Fibroblast of skin of left biceps (primary cell): ENCODE data around the gene FPR3.
A peak's percentile ranks its signal among the peaks of the same experiment; 100 is the strongest.
"Not testable (repeated sequence)": the region's sequence is repeated elsewhere in the genome, so short reads cannot be mapped to it uniquely, and the experiment has no call there.

Source experiments
- DNase-seq, 2 experiments: peaks; one replicate each; pipeline ENCODE4 v3.0.0-alpha.2; 2013; ENCODE audit warnings: low read depth in 2 of 2

FPR3 gene

DNA sequence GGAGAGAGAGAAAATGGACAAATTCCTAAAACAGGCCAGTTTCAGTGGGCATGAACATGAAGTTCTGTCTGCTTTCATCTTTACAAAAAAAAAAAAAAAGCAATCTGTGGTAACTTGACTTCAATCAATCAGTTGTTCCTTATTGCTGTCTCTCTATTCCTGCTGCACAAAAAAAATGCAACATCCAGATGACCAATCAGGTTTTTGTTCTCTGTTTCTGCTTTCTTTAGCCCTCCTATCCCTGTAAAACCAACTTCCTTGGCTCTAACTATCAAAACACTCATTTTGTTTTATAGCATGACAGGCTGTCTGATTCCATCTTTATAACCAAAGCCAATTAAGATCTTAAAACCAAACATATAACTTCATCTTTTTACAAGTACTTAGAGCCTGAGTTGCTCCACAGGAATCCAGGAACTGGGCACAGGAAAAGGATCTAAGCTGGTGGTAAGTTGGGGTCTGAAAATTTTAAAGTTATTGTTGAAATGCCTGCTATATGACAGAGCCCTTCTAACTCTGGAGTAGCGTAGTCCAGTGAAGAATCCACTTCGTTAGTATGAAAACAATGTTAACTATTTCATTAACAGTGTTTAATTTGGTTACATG, at the start of gene FPR3:
TSS of gene FPR3 (plus strand) at position 273 of the 606 bp plus-strand sequence. CDS start 28,592 bp downstream, outside the sequence.
- no peak for DNase-seq

DNA sequence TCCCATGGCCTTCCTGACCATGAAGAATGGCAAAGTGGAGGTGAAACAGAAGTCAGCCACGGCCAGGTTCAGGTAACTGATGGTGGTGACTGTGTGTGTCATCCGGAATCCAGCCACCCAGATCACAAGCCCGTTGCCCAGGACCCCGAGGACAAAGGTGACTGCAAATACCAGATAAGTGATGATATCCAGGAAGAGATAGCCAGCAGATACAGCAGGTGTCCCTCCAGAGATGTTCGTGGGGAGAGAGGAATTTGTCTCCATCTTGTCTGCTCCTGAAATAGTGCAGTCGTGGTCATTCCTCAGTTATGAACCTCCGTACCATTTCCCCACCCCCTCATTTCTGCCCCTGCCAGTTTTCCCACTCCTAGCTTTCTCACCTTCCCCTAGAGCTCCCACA, 48.2 kb upstream of the FPR3 start:
- DNase-seq = no peak

- DNase-seq = no peak
Measured at GRCh38 chr19:51749979-51750378, 45.0 kb upstream of the FPR3 start.

DNA sequence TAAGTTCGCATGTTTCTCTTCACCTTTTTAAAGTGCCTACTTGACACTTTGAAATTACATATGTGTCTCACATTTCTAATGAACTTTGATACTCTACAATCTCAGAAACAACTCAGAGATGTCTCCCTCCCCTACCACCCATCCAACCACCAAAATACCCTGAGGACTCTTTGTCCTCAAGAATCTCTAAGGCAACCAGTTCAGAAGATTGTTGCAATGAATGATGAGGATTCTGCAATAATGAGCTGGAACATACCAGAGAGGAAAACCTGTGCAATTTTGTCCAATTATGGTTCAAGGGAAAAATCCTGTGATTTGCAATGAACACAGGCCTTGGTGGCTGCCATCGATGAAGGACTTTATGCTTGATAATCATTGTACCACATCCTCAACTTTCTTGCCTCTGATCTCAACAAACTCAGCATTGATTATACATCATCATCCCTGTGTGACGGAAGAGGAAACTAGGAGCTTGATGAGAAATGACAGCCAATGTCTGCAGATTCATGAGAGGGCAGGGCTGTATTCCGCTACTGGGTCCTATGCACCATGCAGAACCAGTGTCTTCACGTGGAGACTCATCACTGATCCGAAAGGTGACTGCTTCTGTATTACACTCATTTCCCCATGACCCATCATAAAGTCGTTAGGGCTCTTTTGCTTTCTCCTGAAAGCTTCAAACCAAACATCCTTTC, 44.4 kb upstream of the FPR3 start:
- no peak for DNase-seq

DNA sequence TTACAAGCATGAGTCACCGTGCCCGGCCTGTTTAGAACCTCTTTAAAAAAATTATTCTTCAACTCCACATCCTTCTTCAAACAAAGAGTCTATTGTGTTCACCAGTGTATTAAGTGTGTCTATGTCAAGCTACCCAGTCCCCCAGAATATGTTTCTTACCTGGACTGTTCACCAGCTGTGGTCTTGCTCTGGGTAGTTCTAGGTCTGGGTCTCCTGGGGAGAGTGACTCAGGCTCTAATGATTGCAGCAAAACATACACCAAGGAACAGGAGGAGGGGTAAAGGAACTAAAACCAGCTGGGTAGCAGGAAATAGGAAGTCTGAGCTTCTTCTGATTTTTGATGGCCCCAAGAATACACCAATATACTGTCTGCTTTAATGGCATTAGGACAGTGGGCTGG, 43.3 kb upstream of the FPR3 start, which contains the start of gene FPR1:
TSS of gene FPR1 (minus strand) at position 224 of the 400 bp plus-strand sequence. CDS start 4,884 bp downstream, outside the sequence.
- DNase-seq = no peak

DNA sequence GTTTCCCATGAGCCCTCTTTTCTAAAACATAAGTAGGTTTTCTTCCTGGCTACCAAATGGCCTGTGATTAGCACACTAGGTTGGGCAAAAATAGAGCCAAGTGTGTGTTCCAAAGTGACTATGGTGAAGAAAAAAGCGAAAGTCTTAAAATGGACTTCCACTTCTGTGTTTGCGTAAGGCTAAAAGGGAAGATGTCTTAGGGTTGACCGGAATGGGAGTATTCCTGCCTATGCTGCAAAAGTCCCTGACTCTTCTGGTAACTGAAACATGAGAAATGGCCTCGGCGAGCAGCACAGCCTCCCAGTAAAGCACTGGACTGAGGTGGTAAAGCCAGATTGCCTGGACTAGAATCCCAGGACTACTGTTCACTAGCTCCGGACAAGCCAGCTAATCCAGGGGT, 40.8 kb upstream of the FPR3 start:
- DNase-seq = no peak

DNA sequence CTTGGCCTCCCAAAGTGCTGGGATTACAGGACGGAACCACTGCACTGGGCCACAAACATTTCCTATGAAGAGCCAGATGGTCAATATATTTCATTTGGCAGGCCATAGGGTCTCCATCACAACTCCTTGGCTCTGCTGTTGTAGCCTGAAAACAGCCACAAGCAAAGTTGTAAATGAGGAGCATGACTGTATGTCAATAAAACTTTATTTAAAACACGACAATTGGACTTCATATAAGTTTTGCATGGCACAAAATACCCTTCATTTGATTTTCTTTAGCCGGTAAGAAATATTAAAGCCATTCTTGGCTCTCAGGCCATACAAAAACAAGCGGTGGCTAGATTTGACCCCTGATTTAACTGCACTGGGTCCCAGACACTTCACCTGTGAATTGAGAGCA, 40.2 kb upstream of the FPR3 start:
- DNase-seq = no peak

DNA sequence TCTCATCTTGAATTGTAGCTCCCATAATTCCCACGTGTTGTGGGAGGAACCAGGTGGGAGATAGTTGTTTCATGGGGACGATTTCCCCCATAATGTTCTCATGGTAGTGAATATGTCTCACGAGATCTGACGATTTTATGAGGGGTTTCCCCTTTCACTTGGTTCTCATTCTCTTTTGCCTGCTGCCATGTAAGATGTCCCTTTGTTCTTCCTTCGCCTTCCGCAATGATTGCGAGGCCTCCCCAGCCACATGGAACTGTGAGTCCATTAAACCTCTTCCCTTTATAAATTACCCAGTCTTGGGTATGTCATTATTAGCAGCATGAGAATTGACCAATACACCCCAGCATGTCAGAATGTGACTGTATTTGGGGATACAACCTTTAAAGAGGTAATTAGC, 39.4 kb upstream of the FPR3 start:
- DNase-seq = no peak

DNA sequence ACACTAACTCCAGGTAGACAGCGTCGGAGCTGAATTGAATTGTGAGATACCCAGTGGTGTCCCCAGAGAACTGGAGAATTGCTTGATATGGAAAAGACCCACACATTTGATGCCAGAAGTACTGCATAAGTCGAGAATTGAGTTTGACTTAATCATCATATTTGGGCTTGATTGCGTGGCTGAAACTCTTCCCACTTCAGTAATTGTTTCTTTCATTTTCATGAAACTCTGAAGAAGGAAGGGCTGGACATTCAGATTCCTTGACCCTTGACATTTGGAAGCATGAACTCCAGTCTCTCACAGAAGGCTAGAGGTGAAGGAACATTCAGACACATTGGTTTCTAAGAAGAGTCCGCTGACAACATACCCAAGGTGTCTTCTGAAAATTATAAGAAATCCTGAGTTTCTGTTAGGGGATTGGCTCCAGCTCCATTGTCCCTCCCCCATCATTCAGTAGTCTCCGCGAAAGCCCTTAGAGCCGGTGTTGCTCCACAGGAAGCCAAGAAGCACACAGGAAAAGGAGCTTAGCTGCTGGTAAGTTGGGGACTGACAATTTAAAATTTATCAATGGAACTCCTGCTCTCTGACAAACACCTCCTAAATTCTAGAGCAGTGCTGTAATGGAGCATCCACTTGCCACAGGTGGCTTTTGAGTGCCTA, 34.1 kb upstream of the FPR3 start, which contains the start of gene FPR2:
TSS of gene FPR2 (plus strand) at position 484 of the 660 bp plus-strand sequence. CDS start 7,479 bp downstream, outside the sequence.
- DNase-seq = no peak

DNA sequence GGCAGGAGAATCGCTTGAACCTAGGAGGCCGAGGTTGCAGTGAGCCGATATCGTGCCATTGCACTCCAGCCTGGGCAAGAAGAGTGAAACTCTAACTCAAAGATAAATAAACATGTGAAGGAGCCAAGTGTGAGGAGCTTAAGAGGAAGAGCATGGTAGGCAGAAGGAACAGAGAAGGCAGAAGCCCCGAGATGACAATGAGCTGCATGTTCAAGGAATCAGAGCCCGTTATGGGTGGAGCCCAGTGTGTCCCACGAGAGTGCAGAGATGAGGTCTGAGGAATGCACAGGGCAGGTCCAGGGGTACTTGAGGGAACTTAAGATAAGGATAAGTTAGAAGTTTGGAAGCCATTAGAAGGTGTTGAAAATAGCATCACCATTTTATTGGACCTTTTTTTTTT, 33.3 kb upstream of the FPR3 start:
- no peak for DNase-seq

GRCh38 chr19:51765086-51765485, 29.9 kb upstream of the FPR3 start:
- DNase-seq = no peak

GRCh38 chr19:51766461-51766860, 28.5 kb upstream of the FPR3 start:
- DNase-seq = no peak

DNA sequence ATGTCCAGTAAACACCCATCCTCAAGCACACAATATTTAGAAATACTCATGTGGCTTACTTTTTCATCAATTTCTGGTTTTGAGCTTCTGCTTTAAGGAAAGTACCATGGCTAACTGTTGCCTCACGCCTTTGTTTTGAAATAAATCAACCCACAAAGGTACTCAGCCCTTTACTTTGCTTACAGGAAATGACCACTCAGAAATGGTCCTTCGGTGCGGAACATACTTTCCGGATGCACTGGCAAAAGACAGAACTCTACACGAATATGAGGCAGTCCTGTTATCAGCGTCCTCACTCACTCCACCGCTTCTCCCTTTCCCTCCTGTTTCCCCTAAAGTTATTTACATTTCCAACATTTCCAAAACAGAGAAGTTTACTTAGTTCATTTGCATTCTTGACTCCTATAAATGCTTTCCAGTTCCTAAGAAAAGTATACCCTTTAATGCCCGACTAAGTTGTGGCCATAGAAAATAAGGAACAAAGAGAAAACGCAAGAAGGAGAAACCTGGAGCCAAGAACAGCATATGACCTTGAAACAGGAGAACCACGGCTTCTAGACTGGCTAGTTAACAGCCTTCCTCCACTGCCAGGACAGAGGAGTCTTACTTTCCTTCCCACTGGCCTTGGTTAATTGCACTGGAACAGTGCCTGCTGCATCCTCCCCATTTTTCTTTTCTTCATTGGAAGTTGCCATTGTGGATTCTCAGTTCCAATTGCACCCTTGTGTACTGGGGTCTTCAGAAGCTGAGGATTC, 23.4 kb upstream of the FPR3 start:
- no peak for DNase-seq

DNA sequence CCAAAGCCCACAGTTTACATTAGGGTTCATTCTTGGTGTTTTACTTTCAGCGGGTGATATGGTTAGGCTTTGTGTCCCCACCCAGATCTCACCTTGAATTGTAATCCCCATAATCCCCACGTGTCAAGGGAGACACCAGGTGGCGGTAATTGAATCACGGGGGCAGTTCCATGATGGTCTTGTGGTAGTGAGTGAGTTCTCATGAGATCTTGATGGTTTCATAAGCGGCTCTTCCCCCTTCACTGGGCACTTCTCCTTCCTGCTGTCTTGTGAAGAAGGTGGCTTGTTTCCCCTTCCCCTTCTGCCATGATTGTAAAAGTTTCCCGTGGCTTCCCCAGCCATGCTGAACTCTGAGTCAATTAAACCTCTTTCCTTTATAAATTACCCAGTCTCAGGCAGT, 22.0 kb upstream of the FPR3 start:
- no peak for DNase-seq

DNA sequence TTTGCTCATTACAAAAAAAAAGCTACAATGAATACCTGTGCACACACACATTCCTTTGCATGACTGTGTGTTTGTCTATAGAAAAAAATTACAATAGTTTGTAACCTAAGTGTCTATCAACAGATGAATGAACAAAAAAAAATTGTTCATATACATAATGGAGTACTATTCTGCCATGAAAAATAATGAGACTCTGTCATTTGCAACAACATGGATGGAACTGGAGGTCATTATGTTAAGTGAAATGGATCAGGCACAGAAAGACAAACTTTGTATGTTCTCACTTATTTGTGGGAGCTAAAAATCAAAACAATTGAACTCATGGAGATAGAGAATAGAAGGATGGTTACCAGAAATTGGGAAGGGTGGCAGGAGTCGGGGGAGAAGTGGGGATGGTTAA, 18.4 kb upstream of the FPR3 start:
- DNase-seq = not testable (repeated sequence)

- DNase-seq = peak; percentile 44 to 45
Measured at GRCh38 chr19:51777570-51778462, 17.1 kb upstream of the FPR3 start.

DNA sequence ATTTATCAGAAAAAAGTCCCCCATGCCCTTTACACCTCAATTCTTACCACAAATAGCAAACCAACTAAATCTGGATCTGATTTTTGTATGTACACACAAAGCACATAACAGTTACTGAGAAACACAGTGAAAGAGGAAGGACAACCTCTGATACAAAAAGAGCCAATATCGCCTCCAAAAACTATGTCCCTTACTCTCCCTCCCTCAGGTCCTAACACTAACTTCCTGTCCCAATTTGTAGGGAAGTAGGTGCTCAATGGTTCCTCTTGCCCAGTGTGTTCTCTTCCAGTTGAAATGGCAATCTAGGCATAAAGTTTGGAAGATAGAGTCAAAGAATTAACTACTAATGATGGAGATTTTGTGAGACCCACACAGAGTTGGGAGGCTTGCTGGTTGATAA, 15.8 kb upstream of the FPR3 start:
- DNase-seq = no peak

DNA sequence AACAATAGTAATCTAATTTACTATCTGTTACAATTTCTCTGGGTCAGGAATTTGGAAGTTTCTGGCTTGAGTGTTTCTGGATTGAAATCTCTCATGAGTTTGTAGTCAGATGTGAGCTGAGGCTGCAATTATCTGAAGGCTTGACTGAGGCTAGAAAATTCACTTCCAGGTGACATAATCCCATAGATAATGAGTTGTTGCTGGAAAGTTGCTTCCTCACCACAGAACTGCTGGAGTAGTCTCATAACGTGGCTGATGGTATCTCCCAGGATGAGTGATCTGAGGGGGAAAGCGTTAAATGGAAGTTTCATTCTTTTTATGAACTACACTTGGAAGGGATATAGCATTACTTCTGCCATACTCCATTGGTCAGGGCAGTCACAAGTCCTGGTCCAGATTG, 15.3 kb upstream of the FPR3 start:
- no peak for DNase-seq

GRCh38 chr19:51780270-51780669, 14.7 kb upstream of the FPR3 start:
- no peak for DNase-seq

- no peak for DNase-seq
Measured at GRCh38 chr19:51781999-51782398, 13.0 kb upstream of the FPR3 start.

DNA sequence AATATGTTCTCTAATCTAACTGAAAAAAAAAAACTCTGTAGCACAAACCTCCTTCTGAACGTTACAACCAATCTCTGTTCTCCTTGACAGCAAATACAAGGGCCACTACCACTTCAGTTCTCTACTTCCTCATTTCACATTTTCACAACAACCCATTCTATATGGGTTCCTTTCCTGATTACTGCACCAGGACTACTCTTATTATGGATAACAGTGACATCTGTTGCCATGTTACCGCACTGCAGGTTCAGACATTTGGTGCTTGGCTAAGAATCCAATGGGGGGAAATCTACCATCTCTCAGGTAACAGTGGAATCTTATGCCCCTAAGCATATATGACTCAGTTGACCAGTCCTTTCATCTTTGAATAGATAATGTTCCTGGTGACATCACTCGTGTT, 11.6 kb upstream of the FPR3 start:
- DNase-seq = no peak
